ENCODE results near the gene DCTD.
A peak's percentile ranks its signal among the peaks of the same experiment; 100 is the strongest.

DCTD gene

DNA sequence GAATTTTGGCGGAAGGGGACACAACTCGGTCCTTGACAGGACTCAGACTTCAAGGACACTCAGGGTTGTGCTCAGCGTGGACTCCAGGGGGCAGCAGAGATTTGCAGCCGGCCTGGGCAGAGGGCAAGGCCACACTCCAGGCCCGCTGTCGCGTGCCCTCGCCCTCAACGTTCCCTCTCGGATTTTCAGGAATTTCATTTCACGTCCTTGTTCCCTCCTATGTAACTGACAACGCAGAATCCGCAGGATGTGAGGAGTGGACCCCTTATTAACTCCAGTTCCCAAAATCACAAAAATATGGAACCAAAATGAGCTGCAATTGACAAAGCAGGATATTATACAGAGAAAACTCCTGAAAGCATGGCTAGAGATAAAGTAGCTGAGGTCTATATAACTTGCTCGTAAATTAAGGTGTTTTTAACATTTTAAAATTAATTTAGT lies 21.0 kb upstream of the DCTD start:
- H3K4me3 ChIP-seq (ENCODE audit: low read depth, low read length), result no peak overlapping the region
- TF ChIP-seq, protein P1, sequence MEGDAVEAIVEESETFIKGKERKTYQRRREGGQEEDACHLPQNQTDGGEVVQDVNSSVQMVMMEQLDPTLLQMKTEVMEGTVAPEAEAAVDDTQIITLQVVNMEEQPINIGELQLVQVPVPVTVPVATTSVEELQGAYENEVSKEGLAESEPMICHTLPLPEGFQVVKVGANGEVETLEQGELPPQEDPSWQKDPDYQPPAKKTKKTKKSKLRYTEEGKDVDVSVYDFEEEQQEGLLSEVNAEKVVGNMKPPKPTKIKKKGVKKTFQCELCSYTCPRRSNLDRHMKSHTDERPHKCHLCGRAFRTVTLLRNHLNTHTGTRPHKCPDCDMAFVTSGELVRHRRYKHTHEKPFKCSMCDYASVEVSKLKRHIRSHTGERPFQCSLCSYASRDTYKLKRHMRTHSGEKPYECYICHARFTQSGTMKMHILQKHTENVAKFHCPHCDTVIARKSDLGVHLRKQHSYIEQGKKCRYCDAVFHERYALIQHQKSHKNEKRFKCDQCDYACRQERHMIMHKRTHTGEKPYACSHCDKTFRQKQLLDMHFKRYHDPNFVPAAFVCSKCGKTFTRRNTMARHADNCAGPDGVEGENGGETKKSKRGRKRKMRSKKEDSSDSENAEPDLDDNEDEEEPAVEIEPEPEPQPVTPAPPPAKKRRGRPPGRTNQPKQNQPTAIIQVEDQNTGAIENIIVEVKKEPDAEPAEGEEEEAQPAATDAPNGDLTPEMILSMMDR (IDR thresholded peaks at IDR 0.05; ENCODE audit: borderline replicate concordance, insufficient read depth, low read depth, low read length), result peak; percentile 94

DNA sequence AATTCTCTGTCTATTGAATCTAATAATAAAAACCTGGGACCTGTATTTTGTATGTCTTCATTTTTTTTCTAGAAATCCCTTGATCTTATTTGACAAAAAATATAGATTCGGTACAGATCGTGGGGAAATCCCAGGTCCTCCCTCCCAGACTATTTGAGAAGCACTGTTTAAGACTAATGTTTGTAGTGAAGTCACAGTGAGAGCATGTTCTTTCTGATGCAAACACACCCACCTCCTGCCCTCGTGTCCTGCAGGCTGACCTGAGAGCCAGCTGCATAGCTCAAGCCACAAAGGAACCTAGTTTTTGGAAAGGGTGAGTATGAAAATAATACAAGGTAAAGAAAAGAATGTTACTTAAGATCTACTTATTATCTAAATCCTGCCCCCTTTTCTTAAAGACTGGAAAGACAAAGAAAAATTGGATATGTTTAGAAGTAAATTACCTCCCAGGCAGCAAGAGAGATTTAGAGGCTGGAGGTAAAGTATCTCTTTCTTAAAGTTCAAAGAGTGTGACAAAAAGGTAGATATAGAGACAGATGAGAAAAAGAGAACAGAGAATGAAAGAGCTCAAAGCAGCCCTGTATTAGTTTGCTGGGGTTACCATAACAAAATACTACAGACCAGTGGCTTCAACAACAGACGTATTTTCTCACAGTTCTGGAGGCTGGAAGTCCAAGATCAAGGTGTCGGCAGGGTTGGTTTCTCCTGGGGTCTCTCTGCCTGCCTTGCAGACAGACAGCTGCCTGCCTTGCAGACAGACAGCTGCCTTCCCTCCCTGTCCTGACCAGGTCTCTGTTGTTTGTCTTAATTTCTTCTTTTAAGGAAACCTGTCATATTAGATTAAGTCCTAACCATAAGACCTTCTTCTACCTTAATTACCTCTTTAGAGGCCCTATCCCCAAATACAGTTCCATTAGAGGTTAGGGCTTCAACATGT lies 20.4 kb upstream of the DCTD start:
- TF ChIP-seq, protein P1 (IDR thresholded peaks at IDR 0.05; ENCODE audit: borderline replicate concordance, insufficient read depth, low read depth, low read length), result no peak
- H3K4me3 ChIP-seq (ENCODE audit: low read depth, low read length), result no peak overlapping the region

DNA sequence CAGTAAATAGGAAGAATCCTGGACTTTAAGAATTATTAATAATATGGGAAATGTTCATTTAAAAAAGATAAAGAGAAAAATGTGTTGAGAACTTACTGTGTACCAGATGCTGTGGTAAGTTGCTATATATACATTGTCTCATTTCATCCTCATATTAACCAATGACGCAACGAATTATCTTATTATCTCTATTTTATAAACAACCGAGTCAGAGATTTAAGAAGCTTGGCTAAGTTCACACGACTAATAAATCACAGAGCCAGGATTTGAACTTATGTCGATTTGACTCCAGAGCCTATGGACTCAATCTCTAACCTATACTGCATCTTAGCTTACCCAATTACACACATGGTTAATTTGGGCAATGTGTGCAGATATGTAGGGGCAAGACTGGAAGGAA lies 15.5 kb upstream of the DCTD start:
- TF ChIP-seq, protein P1 (IDR thresholded peaks at IDR 0.05; ENCODE audit: borderline replicate concordance, insufficient read depth, low read depth, low read length), result no peak
- H3K4me3 ChIP-seq (ENCODE audit: low read depth, low read length), result no peak overlapping the region

DNA sequence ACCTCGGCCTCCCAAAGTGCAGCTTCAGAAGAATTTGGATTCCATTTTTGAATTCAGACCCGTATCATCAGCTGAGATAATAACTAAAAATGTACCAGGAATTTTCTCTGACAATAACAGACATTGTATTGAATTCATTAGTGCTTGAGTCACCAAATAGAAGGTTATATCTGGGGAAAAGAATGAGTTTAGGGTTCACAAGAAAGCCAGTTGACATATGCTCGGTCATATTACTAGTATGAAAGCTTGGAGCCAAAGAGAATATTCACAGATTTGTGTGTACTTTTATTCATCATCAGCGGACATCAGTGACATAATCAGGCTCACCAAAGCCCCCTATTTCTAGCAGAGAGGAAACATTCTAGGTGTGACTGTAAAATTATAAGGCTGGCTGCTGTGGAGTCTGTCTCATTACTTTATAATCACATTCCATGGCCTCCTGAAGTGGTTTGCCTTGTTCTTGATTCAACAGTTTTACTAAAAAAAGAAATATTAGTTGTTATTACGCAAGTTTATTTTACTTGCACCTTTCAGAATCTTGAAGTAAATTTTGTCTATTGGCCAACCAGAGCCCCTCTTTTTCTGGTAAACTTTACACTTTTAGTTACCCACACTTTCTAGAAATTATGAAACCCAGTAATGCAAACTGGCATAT lies 14.6 kb upstream of the DCTD start:
- TF ChIP-seq, protein P1 (IDR thresholded peaks at IDR 0.05; ENCODE audit: borderline replicate concordance, insufficient read depth, low read depth, low read length), result no peak
- H3K4me3 ChIP-seq (ENCODE audit: low read depth, low read length), result no peak overlapping the region

DNA sequence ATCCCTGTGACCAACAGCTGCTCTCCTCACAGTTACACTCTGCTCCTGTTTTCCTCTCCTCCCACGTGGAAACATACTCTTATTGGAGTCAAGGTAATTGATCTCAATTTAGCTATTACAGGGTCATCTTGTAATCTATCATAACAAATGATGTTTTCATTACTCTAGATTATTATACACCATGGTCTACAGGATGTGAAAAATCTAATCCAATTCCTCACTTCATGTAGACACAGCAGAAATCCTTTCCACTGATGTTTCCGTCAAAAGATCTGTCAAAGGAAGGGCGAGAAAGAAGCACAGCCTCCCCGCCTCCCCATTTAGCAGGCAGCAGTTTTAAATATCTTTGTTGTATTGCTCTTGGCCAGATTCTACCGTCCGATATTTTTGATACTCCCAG lies 13.7 kb upstream of the DCTD start:
- TF ChIP-seq, protein P1 (IDR thresholded peaks at IDR 0.05; ENCODE audit: borderline replicate concordance, insufficient read depth, low read depth, low read length), result no peak
- no peak overlapping the region for H3K4me3 ChIP-seq (ENCODE audit: low read depth, low read length)

DNA sequence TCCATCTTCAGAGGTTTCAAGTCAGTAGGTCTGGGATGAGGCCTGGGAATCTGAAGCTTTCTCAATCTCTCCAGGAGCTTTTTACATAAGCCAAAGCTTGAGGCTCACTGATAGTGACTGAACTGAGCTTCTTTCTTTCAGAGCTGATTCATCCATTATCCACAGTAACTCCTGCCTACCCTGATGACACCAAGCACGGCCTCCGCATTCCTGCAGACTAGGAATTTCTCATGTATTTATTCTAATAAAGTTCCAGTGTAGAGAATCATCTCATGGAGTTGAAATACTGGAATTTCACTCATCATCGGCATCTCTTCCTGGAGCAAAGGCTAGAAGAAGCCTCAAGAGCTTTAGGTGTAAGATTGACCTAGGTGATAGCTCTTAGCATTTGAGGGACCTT lies 12.1 kb upstream of the DCTD start:
- TF ChIP-seq, protein P1 (IDR thresholded peaks at IDR 0.05; ENCODE audit: borderline replicate concordance, insufficient read depth, low read depth, low read length), result no peak
- no peak overlapping the region for H3K4me3 ChIP-seq (ENCODE audit: low read depth, low read length)

All from GM12875 (cell line).